NCI-H345 (cell line): ENCODE data around the gene RTN4R.
A peak's percentile ranks its signal among the peaks of the same experiment; 100 is the strongest.

Source experiments
- DNase-seq: peaks from one replicate; lab custom pipeline; 2025; lab: John Stamatoyannopoulos, UW

Gene RTN4R

DNA sequence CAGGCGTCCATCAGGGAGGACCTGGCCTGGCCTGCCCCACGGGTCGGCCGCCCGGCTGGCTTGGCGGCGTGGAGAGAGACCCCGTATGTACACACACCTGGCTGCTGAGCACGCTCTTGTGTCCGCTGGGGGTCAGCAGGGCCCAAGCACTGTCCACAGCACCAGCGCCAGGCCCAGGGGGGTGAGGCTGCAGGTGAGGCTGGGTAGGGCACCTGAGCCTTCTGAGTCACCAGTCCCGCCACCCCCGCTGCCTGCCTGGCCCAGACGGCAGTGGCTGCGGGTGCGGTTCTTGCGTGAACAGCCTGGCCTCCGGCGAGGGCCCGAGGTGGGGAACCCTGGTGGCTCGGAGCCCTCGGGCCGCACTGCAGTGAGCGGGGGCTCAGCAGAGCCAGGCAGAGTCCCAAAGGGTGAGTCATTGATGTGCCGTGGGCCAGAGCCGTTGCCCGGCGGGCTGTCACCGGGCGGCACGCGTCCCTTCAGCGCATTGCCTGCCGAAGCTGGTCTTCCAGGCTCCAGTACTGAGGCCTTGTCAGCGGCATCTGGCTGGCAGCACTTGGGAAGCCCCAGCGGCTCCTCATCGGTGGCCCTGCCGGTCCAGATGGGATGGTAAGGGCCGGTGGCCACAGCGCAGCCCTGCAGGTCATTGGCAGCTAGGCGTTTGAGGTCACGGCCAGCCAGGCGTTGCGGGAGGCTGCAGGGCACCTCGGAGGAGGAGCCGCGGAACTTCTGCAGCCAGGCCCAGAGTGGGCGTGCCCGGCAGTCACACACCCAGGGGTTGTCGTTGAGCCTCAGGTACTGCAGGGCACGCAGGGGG is 26.3 kb downstream of the RTN4R start:
- DNase-seq: no peak

DNA sequence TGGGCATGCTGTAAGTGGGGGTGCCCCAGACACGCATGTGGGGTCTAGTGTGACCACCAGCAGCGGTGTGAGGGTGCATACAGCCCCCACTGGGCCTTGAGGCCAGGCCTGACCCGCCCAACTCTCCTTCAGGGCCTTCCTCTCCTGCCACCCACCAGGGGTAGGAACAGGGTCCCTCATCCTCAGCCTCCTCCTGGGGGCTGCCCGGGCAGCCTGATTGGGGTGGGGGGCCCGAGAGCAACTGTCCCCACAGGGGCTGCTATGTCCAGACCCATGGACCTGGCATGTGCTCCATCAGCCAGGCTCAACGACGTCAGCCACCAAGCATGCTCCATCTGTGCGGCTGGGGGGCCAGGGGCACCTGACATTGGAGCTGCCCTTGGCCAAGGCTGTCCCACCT is 27.2 kb downstream of the RTN4R start:
- DNase-seq: no peak

DNA sequence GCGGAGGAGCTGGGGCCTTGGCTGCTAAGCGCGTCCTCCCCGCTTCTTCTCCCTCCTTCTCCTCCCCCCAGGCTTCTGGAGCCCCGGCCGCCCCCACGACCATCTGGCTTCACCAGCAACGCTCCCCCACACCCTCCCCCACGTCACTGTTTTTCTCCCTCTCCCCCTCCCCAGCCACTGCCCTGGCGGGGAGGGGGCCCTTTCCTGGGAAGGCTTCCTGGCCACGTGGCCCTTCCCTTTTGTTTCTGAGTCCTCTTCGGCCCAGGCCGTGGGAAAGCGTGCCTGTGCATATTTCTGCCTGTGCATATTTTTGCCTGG is 27.7 kb downstream of the RTN4R start:
- no peak for DNase-seq

DNA sequence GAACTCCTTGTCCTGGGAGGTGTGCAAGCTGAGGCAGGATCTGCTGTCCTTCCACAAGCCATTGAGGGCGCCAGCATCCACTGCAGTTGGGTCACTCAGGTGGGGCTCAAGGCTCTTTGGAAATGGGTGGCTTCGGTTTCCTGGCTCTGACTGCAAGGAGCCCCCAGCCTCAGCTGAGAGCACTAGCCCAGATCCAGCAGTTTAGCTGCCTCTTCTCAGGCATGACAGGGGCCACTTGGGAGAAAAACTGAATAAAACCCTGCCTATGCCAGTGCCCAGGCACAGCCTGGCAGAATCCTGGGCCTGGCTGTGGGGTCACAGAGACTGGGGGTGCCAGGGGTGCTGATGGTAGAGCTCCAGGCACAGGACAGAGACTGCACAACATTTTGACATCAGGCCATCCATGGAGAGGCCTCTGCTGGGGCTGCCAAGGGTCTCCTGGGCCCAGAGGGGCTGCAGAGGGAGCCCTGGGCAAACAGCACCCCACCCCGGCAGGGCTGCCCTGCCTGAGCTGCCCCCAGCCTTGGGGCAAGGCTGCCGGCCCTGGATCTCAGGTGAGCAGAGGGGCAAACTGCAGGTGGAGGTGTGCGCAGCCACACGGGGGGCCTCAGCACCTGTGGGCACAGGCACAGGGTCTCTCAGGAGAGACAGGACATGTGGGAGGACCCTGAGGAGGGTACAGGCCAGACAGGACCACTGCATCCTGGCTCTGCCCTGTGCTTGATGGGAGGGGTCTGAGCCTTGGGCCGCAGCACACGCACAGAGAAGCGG is 28.3 kb downstream of the RTN4R start:
- no peak for DNase-seq

DNA sequence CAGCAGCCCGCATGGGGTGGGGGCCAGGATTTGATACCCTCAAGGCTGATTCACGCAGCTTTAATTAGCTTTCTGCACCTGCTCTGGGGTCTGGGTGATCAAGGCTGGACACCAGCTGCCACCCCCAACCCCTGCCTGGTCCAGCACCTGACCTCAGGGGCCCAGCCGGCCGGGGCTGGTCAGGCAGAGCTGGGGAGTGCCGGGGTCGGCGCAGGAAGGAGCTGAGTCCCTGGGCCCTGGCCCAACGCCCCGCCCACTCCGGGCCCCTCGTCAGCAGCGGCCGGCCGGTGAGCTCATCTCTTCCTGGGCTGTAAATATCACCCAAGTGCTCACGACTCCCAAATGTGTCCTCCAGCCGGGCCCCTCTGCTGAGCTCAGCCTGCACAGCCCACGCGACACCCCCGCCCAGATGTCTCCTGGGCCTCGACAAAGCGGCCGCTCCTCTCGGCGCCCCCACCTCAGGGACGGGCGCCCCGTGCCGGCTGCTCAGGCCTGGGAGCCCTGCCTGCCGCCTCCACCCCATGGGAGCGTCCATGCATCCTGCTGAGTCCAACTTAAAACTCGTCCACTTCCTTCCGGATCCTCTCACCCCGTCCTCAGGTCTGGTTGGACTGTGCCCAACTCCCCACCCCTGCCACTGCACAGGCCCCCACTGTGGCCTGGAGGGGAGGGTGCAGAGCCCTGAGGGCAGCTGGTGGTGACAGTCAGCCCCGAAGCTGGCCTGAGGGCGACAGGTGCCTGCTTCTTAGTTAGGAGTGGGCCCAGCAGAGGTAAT is 29.0 kb downstream of the RTN4R start:
- no peak for DNase-seq

DNA sequence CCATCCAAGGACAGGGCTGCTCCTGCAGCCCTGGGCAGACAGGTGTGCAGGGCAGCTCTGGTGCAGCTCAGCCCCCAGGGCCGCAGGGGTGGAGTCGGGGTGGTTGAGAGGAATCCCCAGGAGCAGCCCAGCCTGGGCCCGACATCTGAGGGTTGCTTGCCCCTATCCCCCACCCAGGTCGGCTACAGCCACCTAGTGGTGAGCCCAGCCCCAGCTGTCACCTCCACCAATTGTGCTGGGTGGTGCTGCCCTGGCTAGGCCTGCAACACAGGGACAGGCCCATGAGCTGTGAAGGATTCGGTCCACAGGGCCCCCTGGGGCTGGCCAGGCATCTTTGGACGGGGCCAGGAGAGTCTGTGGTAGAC is 29.6 kb downstream of the RTN4R start:
- peak; percentile 45 for DNase-seq

DNA sequence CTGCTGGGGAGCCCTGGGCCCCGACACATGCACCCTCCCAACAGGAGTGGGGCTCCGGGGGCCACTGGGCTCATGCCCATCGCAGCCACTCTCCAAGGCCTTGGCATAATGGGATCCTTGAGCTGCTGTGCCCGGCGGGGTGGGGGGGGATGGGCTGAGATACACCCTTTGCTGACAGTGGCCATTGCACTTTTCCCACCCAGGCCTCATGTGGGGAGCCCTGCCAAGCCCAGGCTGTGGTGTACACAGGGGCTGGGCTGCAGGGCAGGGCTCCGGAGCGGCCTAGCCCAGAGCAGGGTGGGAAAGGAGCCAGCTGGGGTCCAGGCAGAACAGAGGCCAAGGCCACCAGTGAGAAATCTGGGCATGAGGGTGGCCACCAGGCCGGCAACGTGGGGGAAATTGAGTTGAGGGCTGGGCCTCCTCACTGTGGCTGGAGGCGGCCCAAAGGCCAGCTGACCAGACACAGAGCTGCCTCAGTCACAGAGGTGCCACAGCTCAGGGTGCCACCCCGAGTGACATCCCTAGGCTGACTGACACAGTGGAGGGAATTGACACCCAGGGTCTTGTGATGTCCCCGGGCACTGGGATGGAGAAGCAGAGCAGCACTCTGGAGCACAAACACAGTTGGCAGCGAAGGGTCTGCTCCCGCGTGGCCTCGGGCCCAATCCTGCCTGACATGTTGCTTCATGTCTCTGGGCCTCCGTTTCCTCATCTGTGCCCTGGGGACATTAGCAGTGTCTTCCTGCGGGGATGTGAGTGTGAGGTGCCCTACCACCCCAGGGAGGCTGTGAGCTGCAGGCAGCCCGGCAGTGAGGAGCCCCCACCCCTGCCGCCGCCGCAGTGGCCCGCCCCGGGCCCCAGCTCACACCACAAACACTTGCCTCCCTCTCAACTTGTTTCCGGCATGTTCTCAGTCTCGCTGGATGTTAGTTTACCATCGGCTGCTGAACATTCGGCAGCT is 30.4 kb downstream of the RTN4R start:
- DNase-seq: no peak

DNA sequence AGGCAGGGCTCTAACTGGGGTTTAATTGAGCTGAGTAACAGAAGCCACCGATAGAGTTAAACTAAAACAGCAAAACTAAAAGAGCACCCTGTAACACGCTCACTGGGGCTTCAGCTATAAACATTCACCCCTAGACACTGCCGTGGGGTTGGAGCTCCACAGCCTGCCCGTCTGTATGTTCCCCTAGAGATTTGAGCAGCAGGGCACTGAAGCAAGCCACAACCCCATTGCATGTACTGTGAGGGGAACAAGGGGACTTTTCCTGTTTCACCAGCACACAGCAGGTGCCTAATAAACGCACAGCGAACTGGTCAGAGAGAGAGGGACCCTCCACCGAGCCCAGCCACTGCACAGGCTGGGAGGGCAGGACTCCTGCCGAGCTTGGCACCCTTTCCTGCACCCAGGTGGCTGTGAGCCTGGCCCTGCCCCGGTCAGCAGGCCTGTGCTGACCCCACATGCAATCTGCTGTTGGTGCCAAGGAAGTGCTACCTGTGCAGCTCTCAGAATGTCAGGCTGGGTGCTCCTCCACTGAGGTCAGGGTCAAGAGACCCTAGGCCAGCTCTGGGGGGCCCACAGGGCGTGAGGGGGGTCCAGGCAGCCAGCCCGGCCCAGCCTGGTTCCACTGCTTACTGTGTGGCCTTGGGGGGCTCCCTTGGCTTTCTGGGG is 31.9 kb downstream of the RTN4R start:
- no peak for DNase-seq

DNA sequence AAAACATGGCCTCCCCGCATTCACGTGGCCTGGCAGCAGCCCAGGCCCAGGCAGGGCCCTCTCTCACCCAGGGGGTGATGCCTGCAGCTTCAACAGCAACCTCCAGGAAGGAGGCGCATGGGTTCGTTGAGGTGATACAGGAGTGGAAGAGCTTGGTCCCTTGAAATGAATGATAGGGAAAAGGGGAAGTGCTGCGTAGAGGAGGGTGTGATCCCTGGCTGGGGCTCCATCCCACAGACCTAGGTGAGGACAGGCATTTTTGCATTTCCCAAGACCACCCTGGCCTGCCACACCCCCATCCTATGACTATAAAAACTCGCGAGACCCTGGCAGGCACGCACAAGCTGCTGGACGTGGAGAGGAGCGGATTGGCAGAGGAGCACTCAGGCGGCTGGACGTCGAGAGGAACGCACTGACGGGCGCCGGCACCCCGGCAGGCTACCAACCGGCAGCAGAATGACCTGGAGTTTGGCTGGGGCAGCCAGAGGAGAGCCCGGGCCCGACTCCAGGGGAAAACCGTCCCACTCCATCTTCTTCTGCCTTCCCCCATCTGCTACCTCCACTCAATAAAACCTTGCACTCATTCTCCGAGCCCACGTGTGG is 32.6 kb downstream of the RTN4R start:
- DNase-seq: no peak

DNA sequence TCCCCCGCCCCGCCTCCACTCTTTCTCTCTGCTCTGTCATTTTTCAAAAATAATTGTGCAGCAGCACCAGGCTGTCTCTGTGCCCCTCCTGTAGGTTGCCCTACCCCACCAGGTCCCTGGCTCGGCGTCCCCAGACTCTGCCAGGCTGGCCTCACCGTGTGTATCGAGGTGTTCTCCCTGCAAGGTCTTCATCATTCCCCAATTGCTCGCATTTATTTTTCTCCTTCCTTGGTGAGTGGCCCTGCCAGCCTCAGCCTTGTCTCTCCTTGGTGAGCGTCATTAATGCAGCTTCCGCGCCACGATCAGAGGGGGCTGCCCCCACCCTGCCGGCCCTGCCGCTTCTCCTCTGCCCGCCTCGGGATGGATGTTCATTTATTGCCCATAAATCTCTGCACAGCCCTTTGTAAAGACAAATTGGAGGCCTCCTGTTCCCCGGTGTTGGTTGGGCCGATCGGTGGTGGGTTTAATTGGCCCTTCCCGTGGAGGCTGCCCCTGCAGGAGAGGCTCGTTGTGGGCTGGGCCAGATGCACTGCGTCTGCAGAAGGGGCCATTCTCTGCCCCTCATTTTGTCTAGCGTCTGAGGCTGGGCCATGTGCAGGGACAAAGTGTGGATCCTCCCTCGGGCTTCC is 33.2 kb downstream of the RTN4R start:
- no peak for DNase-seq

DNA sequence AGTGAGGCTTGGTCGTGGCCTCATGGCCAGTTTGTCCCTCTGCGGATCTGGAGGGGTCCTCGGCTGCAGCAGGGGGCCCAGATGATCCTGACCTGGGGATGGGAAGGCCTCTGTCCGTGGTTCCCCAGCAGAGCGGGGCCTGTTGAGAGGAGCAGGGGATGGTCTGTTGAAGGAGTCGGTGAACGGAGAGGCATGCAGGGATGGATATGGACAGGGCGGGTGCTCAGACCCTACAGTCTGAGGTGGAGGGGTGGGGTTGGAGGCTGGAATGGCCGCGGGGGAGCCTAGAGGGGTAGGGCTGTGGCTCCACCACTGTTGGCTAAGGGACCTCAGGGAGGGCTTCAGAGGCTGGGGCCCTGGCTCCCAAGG is 33.8 kb downstream of the RTN4R start:
- no peak for DNase-seq

DNA sequence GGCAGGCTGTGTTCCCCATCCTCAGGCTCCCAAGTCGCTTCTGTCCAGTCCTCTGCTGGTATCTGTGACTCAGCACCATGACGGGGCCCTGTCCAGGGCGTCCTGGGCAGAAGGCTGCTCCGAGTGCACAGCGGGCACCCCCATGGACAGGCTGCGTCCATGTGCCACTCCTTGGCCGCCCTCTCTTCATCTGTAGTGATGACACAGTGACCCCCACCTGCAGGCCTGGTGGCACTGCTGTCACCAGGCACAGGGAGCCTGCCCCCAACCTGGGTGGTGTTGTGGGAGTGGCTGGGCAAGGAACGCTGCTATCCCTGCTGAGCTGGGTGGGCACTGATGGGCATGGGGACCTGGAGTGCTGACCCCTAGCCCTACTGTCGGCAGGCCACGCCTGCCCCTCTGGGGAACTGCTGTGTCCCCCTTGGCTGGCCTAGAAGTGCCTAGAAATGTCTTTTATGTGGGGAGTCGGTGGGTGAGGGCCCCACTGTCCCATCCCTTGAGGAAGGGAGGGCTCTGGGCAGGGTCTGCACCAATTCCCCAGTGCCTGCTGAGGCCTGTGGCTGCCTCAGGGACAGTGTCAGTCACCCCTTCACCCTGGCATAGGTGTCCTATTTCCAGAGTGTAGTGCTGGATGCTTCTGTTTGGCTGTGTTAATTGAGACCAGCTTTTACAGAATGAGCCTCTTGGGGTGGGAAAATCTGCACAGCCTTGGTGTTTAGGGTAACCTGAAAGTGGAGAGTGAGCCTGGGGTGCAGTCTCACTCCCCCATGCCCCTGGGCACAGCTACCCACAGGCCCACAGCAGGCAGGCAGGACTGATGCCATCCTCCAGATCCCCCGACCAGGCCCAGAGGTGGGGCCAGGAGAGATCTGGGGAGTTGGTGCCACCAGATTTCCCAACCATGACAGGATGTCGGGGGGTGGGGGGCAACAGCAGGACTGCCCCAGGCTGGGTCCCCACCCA is 34.5 kb downstream of the RTN4R start:
- no peak for DNase-seq

DNA sequence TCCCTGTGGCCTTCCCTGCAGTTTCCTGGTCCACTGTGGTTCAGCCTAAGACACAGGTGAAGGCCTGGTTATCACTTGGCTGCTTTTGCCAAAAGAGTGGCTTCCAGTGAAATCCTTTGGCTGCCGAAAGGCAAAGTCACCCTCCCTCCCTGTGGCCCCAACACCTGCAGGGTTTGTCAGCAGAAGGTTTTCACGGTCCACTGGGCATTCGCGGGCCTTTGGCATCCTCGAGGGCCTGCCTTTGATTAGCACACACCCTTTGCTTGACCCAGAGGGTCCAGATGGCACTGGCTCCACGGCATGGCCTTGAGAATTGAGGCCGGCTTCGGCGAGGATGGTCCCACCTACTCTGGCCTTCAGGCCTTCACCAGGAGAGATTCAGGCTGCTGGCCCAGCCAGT is 35.3 kb downstream of the RTN4R start:
- DNase-seq: no peak

DNA sequence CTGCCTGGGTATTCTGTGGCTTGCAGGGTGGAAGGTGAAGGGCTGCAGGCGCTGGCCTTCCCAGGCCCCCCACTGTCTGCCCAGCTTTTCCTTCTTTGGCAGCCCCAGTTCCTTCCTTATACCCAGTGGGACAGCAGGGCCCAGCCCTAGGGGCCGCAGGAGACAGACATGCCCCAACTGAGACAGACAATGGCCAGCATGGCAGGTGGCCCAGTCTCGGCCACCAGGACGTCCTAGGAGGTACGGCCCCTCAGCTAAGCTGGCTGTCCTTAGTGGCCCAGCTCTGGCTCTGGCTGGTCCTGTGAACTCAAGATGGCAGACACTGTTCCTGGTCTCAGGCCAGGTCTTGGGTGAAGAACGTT is 35.9 kb downstream of the RTN4R start:
- no peak for DNase-seq

DNA sequence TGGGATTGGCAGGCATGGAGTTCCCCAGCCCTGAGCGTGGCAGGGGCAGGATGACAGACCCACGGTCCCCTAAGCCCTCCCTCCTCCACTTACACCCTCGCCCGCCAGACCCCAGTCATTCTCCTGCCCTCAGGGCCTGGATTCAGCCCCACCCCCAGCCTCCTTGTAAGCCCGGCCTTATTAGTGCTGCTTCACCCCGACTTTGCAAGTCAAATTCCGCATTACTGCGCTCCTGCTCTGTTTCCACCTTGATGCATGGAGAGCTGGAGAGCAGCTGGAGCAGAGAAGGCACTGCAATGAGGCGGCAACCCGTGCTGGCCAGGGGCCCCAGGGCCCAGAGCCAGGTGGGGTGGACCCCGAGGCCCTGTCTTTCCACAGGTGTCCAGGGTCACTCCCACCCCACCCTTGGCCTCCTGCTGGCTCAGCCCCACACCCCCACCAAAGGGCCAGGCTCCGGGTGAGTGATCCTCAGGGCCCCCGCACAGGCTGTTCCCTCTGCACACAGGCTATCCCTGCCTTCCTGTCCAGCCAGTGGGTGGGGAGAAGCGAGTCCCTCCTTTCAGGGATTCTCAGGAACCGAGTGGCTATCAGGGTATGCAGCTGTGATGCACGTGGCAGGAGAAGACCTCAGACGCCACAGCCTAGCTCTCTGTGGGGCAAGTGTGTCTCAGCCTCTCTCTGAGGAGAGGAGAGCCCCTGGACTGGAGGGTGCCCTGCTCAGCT is 36.4 kb downstream of the RTN4R start:
- DNase-seq: no peak

DNA sequence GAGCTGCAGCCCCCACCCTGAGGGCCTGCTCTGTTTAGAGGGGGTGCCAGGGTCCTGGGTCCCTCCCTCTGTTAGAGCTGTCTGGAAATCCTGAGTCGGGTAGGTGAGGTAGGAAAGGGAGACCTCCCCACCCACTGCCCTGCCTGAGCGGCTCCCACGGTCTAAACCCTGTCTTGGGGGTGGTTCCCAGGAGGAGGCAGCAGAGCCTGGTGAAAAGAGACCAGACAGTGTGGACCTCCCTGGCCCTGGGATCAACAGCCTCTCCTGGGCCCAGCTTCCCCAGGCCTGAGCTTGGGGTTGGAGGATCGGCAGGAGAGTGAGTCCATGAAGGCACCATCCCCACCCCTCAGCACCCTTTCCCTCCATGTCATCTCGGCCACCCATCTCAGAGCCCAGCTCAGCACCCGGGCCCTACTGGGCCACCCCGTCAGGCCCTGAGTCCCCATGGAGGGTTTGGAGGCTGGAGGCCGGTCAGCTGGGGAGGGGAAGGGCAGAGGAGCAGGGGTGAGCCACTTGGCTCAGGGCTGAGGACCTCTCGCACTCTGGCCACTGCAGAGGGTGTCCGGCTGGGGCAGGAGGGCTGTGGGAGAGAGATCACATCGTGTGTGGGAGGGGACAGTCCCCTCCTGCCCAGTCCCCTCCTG is 37.2 kb downstream of the RTN4R start:
- no peak for DNase-seq

DNA sequence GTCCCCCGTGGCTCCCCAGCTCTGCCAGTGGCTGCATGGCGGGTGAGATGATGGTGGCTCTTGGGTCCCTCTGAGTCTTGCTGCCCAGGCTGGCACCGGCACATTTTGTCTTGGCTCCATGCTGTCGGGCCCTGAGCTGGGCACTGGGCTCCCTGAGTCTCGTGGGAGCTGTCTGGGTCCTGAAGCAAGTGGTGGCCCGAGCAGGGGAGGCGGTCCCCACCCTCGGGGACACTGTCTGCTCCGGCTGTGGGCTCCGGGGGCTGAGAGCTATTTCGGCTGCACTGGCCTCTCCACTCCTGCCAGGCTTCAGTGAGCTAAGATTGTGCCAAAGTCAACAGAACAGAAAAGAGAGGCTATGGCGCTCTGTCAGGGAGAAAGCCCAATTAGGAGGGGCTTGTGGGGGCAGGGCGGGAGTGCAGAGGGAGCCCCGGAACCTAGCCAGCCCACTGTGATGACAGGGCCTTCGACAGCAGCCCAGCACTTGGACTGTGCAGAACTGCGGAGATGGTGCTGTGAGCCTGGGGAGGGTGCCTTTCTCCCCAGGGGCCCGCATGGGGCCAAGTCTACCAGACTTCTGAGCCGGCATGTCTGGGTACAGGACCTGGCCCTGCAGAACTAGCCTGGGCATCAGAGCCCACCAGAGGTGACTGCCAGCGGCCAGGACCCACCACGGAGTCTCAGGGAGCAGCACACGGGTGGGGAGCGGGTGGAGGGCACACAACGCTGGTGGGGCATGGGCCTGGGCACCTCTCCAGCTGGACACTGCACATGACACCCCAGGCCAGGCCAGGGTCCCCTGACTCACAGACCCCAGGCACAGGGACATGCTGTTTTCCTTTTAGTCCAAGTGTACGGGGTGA is 38.0 kb downstream of the RTN4R start:
- no peak for DNase-seq
